ENCODE results near the gene TMIE. TPM values are rescaled to one million over a fixed set of nuclear protein-coding genes. Genes with fewer than 3 reads are reported as not detected.

The TMIE gene
- total RNA-seq, 4 donors from 2014 or later, result 0.59 to 0.78 (median 0.72) TPM; not detected in 1

- Histone ChIP-seq H3K4me1 (peaks cover 4% of the 10 kb centered on the region), H3K27ac (no peak overlapping the region), H3K27me3 (no peaks in the 10 kb centered on the region), H3K36me3 (peaks cover 33% of the 10 kb centered on the region), H3K4me3 (no peak overlapping the region), H3K9me3 (no peaks in the 10 kb centered on the region)
- DNase-seq (ENCODE audit: low spot score in 2 of 2), result peak; percentile 47 to 54
- TF ChIP-seq EP300 (IDR thresholded peaks at IDR 0.05), result no peak
- no peak for TF ChIP-seq POLR2AphosphoS5 (IDR thresholded peaks at IDR 0.05)
- no peak for TF ChIP-seq POLR2A (IDR thresholded peaks at IDR 0.05)
- 80% methylated on average over 9 of the region's 17 CpGs for WGBS
Measured at GRCh38 chr3:46670000-46670890, 30.9 kb upstream of the TMIE start.

DNA sequence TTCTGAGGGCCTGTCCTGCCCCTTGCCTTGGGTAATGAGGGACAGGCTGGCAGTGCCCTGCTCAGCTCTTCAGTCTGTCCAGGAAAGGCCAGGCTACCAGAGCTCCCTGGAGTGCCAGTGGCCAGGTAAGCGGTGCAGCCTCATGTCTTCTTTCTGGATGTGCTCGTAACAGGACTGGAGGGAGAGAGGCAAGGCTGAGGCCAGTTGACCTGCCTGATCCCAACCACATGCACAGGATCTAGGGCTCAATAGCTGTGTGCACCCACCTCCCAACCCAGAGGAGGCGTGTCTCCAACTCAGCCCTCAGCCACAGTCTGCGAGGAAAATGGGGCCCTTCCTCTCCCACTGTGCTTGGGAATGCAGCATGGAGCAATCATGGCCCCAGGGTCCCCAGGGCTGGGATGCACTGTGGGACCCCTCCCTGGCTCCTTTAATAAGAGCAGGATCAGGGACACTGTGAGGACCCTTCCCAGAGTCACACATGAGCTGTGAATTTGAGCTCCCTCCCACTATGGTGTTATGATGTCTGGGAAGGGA lies 30.2 kb upstream of the TMIE start:
- Histone ChIP-seq H3K9me3 (no peaks in the 10 kb centered on the region), H3K4me3 (no peak overlapping the region), H3K27me3 (no peaks in the 10 kb centered on the region), H3K36me3 (peaks cover 36% of the 10 kb centered on the region), H3K27ac (no peak overlapping the region), H3K4me1 (peaks cover 4% of the 10 kb centered on the region)
- DNase-seq (ENCODE audit: low spot score in 2 of 2), result peak; percentile 52 to 58
- TF ChIP-seq POLR2AphosphoS5 (IDR thresholded peaks at IDR 0.05), result no peak
- TF ChIP-seq POLR2A (IDR thresholded peaks at IDR 0.05), result no peak
- TF ChIP-seq, protein P1, sequence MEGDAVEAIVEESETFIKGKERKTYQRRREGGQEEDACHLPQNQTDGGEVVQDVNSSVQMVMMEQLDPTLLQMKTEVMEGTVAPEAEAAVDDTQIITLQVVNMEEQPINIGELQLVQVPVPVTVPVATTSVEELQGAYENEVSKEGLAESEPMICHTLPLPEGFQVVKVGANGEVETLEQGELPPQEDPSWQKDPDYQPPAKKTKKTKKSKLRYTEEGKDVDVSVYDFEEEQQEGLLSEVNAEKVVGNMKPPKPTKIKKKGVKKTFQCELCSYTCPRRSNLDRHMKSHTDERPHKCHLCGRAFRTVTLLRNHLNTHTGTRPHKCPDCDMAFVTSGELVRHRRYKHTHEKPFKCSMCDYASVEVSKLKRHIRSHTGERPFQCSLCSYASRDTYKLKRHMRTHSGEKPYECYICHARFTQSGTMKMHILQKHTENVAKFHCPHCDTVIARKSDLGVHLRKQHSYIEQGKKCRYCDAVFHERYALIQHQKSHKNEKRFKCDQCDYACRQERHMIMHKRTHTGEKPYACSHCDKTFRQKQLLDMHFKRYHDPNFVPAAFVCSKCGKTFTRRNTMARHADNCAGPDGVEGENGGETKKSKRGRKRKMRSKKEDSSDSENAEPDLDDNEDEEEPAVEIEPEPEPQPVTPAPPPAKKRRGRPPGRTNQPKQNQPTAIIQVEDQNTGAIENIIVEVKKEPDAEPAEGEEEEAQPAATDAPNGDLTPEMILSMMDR (IDR thresholded peaks at IDR 0.05), result no peak
- no peak for TF ChIP-seq EP300 (IDR thresholded peaks at IDR 0.05)
- 100% methylated on average over 1 of the region's 4 CpGs for WGBS

DNA sequence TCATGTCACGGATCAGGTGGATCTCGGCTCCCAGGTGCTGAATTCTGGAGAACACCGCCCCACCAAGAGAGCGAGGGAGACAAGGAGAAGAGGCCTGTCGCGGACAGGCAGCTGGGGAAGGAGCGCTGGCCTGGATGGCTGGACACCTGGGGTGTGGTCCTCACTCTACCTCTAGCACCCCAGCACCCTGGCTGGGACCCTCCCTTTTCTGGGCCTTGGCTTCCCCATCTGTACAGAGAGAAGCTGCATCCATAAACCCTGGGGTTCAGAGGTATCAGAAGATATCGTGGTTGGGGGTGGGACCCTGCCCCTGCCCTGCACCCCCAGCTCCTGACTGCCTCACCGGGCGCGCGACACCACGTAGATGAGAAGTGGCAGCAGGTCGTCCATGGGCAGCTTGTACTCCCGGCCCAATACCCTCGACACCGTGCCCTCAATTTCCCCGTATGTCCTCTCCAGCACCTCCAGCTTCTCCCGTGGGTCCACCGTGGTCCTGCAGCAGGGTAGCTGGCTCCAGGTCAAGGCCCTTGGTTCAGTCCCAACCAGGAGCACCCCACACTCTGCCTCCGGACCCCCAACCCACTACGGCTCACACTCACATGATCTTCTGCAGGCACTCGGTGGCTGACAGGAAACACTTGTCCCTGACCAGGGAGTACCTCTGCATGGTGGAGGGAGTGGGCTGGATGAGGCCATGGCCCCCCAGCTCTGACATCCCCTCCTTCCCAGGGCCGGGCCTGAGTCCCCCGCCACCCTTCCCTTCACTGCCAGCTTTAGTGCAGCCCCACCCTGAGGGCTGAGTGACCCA lies 29.4 kb upstream of the TMIE start:
- Histone ChIP-seq H3K9me3 (no peaks in the 10 kb centered on the region), H3K4me3 (no peak overlapping the region), H3K4me1 (no peaks in the 10 kb centered on the region), H3K27ac (no peak overlapping the region), H3K36me3 (peaks cover 43% of the 10 kb centered on the region), H3K27me3 (no peaks in the 10 kb centered on the region)
- TF ChIP-seq POLR2A (IDR thresholded peaks at IDR 0.05) (no peak), EP300 (IDR thresholded peaks at IDR 0.05) (no peak), POLR2AphosphoS5 (IDR thresholded peaks at IDR 0.05) (no peak)
- TF ChIP-seq, protein P1 (IDR thresholded peaks at IDR 0.05), result no peak
- WGBS, result 92% methylated on average over 20 of the region's 25 CpGs
- DNase-seq (ENCODE audit: low spot score in 2 of 2), result peak; percentile 54 to 74

- no peak for TF ChIP-seq POLR2A (IDR thresholded peaks at IDR 0.05)
- no peak for TF ChIP-seq EP300 (IDR thresholded peaks at IDR 0.05)
- no peak for TF ChIP-seq POLR2AphosphoS5 (IDR thresholded peaks at IDR 0.05)
- TF ChIP-seq, protein P1 (IDR thresholded peaks at IDR 0.05), result no peak
- no peaks in the 10 kb centered on the region for H3K27me3 ChIP-seq
- H3K36me3 ChIP-seq, result peaks cover 44% of the 10 kb centered on the region
- 78% methylated on average over 6 of the region's 6 CpGs for WGBS
- no peak overlapping the region for H3K27ac ChIP-seq
- H3K4me3 ChIP-seq, result no peak overlapping the region
- no peaks in the 10 kb centered on the region for H3K9me3 ChIP-seq
- no peaks in the 10 kb centered on the region for H3K4me1 ChIP-seq
- DNase-seq (ENCODE audit: low spot score in 2 of 2), result peak in 1 of 2 donors; percentile 58
Measured at GRCh38 chr3:46672349-46672695, 28.9 kb upstream of the TMIE start.

GRCh38 chr3:46673151-46674030 lies 27.8 kb upstream of the TMIE start:
- no peaks in the 10 kb centered on the region for H3K4me1 ChIP-seq
- H3K27ac ChIP-seq, result no peak overlapping the region
- peak in 1 of 2 donors; percentile 50 for DNase-seq (ENCODE audit: low spot score in 2 of 2)
- H3K4me3 ChIP-seq, result no peak overlapping the region
- H3K27me3 ChIP-seq, result no peaks in the 10 kb centered on the region
- 91% methylated on average over 10 of the region's 10 CpGs for WGBS
- H3K9me3 ChIP-seq, result no peaks in the 10 kb centered on the region
- peaks cover 44% of the 10 kb centered on the region for H3K36me3 ChIP-seq
- TF ChIP-seq EP300 (IDR thresholded peaks at IDR 0.05) (no peak), POLR2AphosphoS5 (IDR thresholded peaks at IDR 0.05) (no peak), POLR2A (IDR thresholded peaks at IDR 0.05) (no peak)
- TF ChIP-seq, protein P1 (IDR thresholded peaks at IDR 0.05), result no peak

Data from suprapubic skin (tissue), 4 donors.